ENCODE results near the gene CCR3. TPM values are rescaled to one million over a fixed set of nuclear protein-coding genes. Genes with fewer than 3 reads are reported as not detected.

CCR3 gene
- total RNA-seq, 1 donor from 2014 or later: not detected

- Histone ChIP-seq H3K4me3 (ENCODE audit: low read depth, low read length) (no peak overlapping the region), H3K27me3 (ENCODE audit: control insufficient read depth, insufficient read depth, low read length) (no peaks in the 10 kb centered on the region), H3K36me3 (ENCODE audit: control insufficient read depth, insufficient read depth, low read length) (no peaks in the 10 kb centered on the region)
- no peak for DNase-seq (ENCODE audit: low read depth)
- no peak for TF ChIP-seq CTCF (IDR thresholded peaks at IDR 0.05; ENCODE audit: insufficient read depth, low read length, poor library complexity, severe bottlenecking)
Observed at GRCh38 chr3:46289551-46289950, 47.3 kb downstream of the CCR3 start.

- no peaks in the 10 kb centered on the region for H3K27me3 ChIP-seq (ENCODE audit: control insufficient read depth, insufficient read depth, low read length)
- no peak for TF ChIP-seq CTCF (IDR thresholded peaks at IDR 0.05; ENCODE audit: insufficient read depth, low read length, poor library complexity, severe bottlenecking)
- no peak for DNase-seq (ENCODE audit: low read depth)
Observed at GRCh38 chr3:46289966-46290365, 47.7 kb downstream of the CCR3 start.

GRCh38 chr3:46291046-46291445 lies 48.8 kb downstream of the CCR3 start:
- Histone ChIP-seq H3K4me3 (ENCODE audit: low read depth, low read length) (no peak overlapping the region), H3K27me3 (ENCODE audit: control insufficient read depth, insufficient read depth, low read length) (no peaks in the 10 kb centered on the region), H3K36me3 (ENCODE audit: control insufficient read depth, insufficient read depth, low read length) (no peaks in the 10 kb centered on the region)
- TF ChIP-seq CTCF (IDR thresholded peaks at IDR 0.05; ENCODE audit: insufficient read depth, low read length, poor library complexity, severe bottlenecking): no peak
- DNase-seq (ENCODE audit: low read depth): no peak

More at GRCh38 chr3:46289966-46290365, 47.7 kb downstream of the CCR3 start:
- Histone ChIP-seq H3K36me3 (ENCODE audit: control insufficient read depth, insufficient read depth, low read length) (no peaks in the 10 kb centered on the region), H3K4me3 (ENCODE audit: low read depth, low read length) (no peak overlapping the region)

- H3K4me3 ChIP-seq (ENCODE audit: low read depth, low read length): no peak overlapping the region
- DNase-seq (ENCODE audit: low read depth): no peak
- no peaks in the 10 kb centered on the region for H3K27me3 ChIP-seq (ENCODE audit: control insufficient read depth, insufficient read depth, low read length)
- no peaks in the 10 kb centered on the region for H3K36me3 ChIP-seq (ENCODE audit: control insufficient read depth, insufficient read depth, low read length)
- TF ChIP-seq CTCF (IDR thresholded peaks at IDR 0.05; ENCODE audit: insufficient read depth, low read length, poor library complexity, severe bottlenecking): no peak
Observed at GRCh38 chr3:46293035-46293724, 50.9 kb downstream of the CCR3 start.

- no peak for DNase-seq (ENCODE audit: low read depth)
- no peak for TF ChIP-seq CTCF (IDR thresholded peaks at IDR 0.05; ENCODE audit: insufficient read depth, low read length, poor library complexity, severe bottlenecking)
- H3K36me3 ChIP-seq (ENCODE audit: control insufficient read depth, insufficient read depth, low read length): no peaks in the 10 kb centered on the region
- peaks cover 2% of the 10 kb centered on the region for H3K27me3 ChIP-seq (ENCODE audit: control insufficient read depth, insufficient read depth, low read length)
- H3K4me3 ChIP-seq (ENCODE audit: low read depth, low read length): no peak overlapping the region
Observed at GRCh38 chr3:46293991-46294833, 52.0 kb downstream of the CCR3 start.
